Osteoblast (primary cell): Measurements from ENCODE around the gene SCUBE3. TPM values are rescaled to one million over a fixed set of nuclear protein-coding genes. Genes with fewer than 3 reads are reported as not detected.

Source experiments
- DNase-seq: peaks from one replicate; pipeline ENCODE4 v3.0.0; 2011; ENCODE audit warnings: low spot score, mixed read lengths; ENCODE audit not compliant: insufficient read length; ENCODE audit errors: missing footprints
- H2AFZ ChIP-seq: 2 replicates; pipeline ENCODE4 v1.6.0; 2011; ENCODE audit warnings: mild to moderate bottlenecking, low read length
- H3K27ac ChIP-seq: 2 replicates; pipeline ENCODE4 v1.5.1; 2011; ENCODE audit warnings: mild to moderate bottlenecking, low read depth, low read length, moderate library complexity
- H3K27me3 ChIP-seq: 2 replicates; pipeline ENCODE4 v1.6.0; 2012; ENCODE audit warnings: mild to moderate bottlenecking, control low read depth, inconsistent platforms, low read length, moderate library complexity; ENCODE audit not compliant: insufficient read depth
- H3K36me3 ChIP-seq: 2 replicates; pipeline ENCODE4 v1.5.1; 2011; ENCODE audit warnings: mild to moderate bottlenecking, low read length, control low read depth, moderate library complexity; ENCODE audit not compliant: insufficient read depth
- H3K4me1 ChIP-seq: 2 replicates; pipeline ENCODE4 v1.5.1; 2011; ENCODE audit warnings: mild to moderate bottlenecking, low read length, control low read depth, moderate library complexity; ENCODE audit not compliant: insufficient read depth
- H3K4me2 ChIP-seq: 2 replicates; pipeline ENCODE4 v1.6.0; 2011; ENCODE audit warnings: mild to moderate bottlenecking, low read length; ENCODE audit not compliant: insufficient read depth
- H3K4me3 ChIP-seq: fragments of 200-600 bp; sonication (generic); 3 replicates; pipeline ENCODE4 v1.5.1; 2012; ENCODE audit warnings: mild to moderate bottlenecking, low read length, inconsistent platforms; ENCODE audit not compliant: insufficient read depth
- H3K79me2 ChIP-seq: 2 replicates; pipeline ENCODE4 v1.6.0; 2012; ENCODE audit warnings: mild to moderate bottlenecking, low read length, control low read depth, inconsistent platforms; ENCODE audit not compliant: insufficient read depth
- H3K9me3 ChIP-seq: 2 replicates; pipeline ENCODE4 v1.5.1; 2011; ENCODE audit warnings: low read depth, low read length, control low read depth
- H4K20me1 ChIP-seq: 2 replicates; pipeline ENCODE4 v1.6.0; 2012; ENCODE audit warnings: mild to moderate bottlenecking, low read length, control low read depth; ENCODE audit not compliant: insufficient read depth
- CTCF ChIP-seq: IDR thresholded peaks from 2 replicates; pipeline ENCODE4 v1.5.1; 2011; ENCODE audit warnings: mild to moderate bottlenecking, low read depth, low read length, moderate library complexity; ENCODE audit errors: extremely low read depth
- total RNA-seq: library from RNA; depleted of rRNA; stranded (reverse); fragments of >200 nt; gene quantifications from 2 replicates; pipeline ENCODE4 v1.2.3, GENCODE V29; 2012

Gene SCUBE3
- total RNA-seq, 1 donor = 30.4 TPM

GRCh38 chr6:35214869-35215664 lies 1.3 kb downstream of the SCUBE3 start:
- no peaks in the 10 kb centered on the region for H3K27me3 ChIP-seq
- peak overlapping the region; percentile 83 for H3K4me3 ChIP-seq
- H3K4me2 ChIP-seq = peak overlapping the region; percentile 82
- peak overlapping the region; percentile 54 for H3K27ac ChIP-seq
- H2AFZ ChIP-seq = no peak overlapping the region
- peaks cover 29% of the 10 kb centered on the region for H3K36me3 ChIP-seq
- H3K9me3 ChIP-seq = no peaks in the 10 kb centered on the region
- H4K20me1 ChIP-seq = peaks cover 38% of the 10 kb centered on the region
- no peak for TF ChIP-seq CTCF
- peaks cover 55% of the 10 kb centered on the region for H3K4me1 ChIP-seq
- DNase-seq = peak; percentile 95
- peaks cover 76% of the 10 kb centered on the region for H3K79me2 ChIP-seq

DNA sequence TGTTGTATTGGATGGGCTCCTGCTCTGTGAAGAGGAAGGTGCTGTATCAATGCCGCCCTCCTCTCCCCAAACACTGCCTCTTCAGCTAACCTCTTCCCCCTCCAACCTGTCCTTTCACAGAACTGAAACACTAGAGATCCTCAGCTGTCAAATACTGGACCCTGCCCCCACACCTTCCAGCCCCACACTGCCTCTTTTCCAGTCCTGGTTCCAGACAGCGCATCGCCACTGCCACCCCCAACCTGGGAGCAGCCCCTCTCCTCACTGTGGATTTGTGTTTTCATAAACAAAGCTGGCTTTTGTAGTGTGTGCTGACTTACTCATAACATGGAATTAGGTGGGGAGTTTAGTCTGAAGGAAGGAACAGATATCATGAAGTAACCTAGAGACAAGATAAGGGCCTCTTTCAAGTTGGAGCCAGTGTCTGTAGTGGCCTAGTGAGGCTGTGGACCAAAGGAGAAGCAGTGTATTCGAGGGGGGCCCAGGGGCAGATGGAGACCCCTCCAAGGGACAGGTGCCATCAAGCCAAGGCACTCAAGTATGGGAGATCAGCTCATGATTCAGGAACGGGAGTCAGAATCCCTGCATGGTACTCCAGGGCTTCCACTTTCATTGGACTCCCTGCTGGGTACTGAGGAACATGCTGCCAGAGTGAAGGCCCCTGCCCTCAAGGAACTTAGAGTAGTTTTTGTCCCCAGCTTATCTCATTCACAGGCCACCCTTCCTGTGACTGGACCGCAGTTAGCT lies 2.1 kb downstream of the SCUBE3 start:
- peak overlapping the region; percentile 14 for H3K27ac ChIP-seq
- TF ChIP-seq CTCF = no peak
- no peaks in the 10 kb centered on the region for H3K27me3 ChIP-seq
- no peak overlapping the region for H2AFZ ChIP-seq
- H3K36me3 ChIP-seq = peaks cover 36% of the 10 kb centered on the region
- H3K79me2 ChIP-seq = peaks cover 83% of the 10 kb centered on the region
- peak; percentile 90 for DNase-seq
- H4K20me1 ChIP-seq = peaks cover 46% of the 10 kb centered on the region
- H3K4me1 ChIP-seq = peaks cover 57% of the 10 kb centered on the region
- H3K4me2 ChIP-seq = peak overlapping the region; percentile 82
- H3K4me3 ChIP-seq = peak overlapping the region; percentile 83
- no peaks in the 10 kb centered on the region for H3K9me3 ChIP-seq

DNA sequence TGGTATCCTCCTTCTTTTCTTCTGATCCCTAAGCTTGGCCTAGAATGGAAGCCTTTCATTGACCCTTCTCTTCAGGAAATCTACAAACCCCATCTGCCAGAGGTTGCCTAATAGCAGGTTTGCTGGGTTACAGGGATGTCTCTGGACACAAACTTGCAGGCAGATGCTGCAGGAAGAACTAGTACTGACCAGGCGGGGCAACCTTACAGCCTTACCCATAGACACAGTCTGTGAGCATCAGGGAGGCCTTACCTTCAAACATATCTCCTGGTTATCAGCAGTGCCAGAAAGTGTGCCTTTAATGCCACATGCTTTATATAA lies 2.6 kb downstream of the SCUBE3 start:
- peaks cover 58% of the 10 kb centered on the region for H3K4me1 ChIP-seq
- peak overlapping the region; percentile 4 for H3K27ac ChIP-seq
- no peak for TF ChIP-seq CTCF
- H3K9me3 ChIP-seq = no peaks in the 10 kb centered on the region
- H4K20me1 ChIP-seq = peaks cover 51% of the 10 kb centered on the region
- H3K79me2 ChIP-seq = peaks cover 89% of the 10 kb centered on the region
- H2AFZ ChIP-seq = no peak overlapping the region
- peak overlapping the region; percentile 83 for H3K4me3 ChIP-seq
- H3K36me3 ChIP-seq = peaks cover 41% of the 10 kb centered on the region
- DNase-seq = peak; percentile 83
- no peaks in the 10 kb centered on the region for H3K27me3 ChIP-seq
- H3K4me2 ChIP-seq = peak overlapping the region; percentile 82
